ENCODE results near the gene VWA2. TPM values are rescaled to one million over a fixed set of nuclear protein-coding genes. Genes with fewer than 3 reads are reported as not detected.

VWA2 gene
- total and polyA plus RNA-seq, 4 donors, result 1.6 to 18.3 (median 8.4) TPM

GRCh38 chr10:114315566-114316420 is 76.7 kb downstream of the VWA2 start:
- ATAC-seq (ENCODE audit: insufficient read depth, low FRiP score) (no peak), DNase-seq (no peak)
- no peak overlapping the region for H3K9ac ChIP-seq (ENCODE audit: insufficient read depth in 1 of 2, low read length in 2 of 2)
- WGBS, 2 donors, result 92 to 93% methylated on average over 22 of the region's 22 CpGs
- H3K36me3 ChIP-seq (ENCODE audit: control insufficient read depth in 4 of 4, insufficient read depth in 4 of 4, low read length in 4 of 4), result peaks cover 0 to 7% (median 2%) of the 10 kb centered on the region in 4 donors
- H3K9me3 ChIP-seq (ENCODE audit: control insufficient read depth in 4 of 4, insufficient read depth in 3 of 4, low read length in 3 of 4), result peaks cover 0 to 2% (median 0%) of the 10 kb centered on the region in 4 donors
- no peak for TF ChIP-seq CTCF (IDR thresholded peaks at IDR 0.05; ENCODE audit: control extremely low read depth, extremely low read depth)
- no peak overlapping the region for H3K4me3 ChIP-seq
- H3K4me1 ChIP-seq (ENCODE audit: control insufficient read depth in 5 of 5, insufficient read depth in 5 of 5, low read length in 5 of 5), result peaks cover 0 to 5% (median 0%) of the 10 kb centered on the region in 5 donors
- H3K27me3 ChIP-seq (ENCODE audit: control insufficient read depth in 3 of 3, insufficient read depth in 3 of 3, low read length in 2 of 3), result no peaks in the 10 kb centered on the region
- H3K27ac ChIP-seq (ENCODE audit: low read depth in 1 of 2, low read length in 1 of 2), result no peak overlapping the region

- Histone ChIP-seq H3K36me3 (ENCODE audit: control insufficient read depth in 4 of 4, insufficient read depth in 4 of 4, low read length in 4 of 4) (peaks cover 0 to 7% (median 2%) of the 10 kb centered on the region in 4 donors), H3K9me3 (ENCODE audit: control insufficient read depth in 4 of 4, insufficient read depth in 3 of 4, low read length in 3 of 4) (peaks cover 0 to 2% (median 0%) of the 10 kb centered on the region in 4 donors), H3K4me3 (no peak overlapping the region), H3K27ac (ENCODE audit: low read depth in 1 of 2, low read length in 1 of 2) (no peak overlapping the region), H3K4me1 (ENCODE audit: control insufficient read depth in 5 of 5, insufficient read depth in 5 of 5, low read length in 5 of 5) (peaks cover 0 to 5% (median 0%) of the 10 kb centered on the region in 5 donors), H3K27me3 (ENCODE audit: control insufficient read depth in 3 of 3, insufficient read depth in 3 of 3, low read length in 2 of 3) (no peaks in the 10 kb centered on the region), H3K9ac (ENCODE audit: insufficient read depth in 1 of 2, low read length in 2 of 2) (no peak overlapping the region)
- no peak for DNase-seq
- 85 to 88% methylated on average over 5 of the region's 5 CpGs for WGBS, 2 donors
- ATAC-seq (ENCODE audit: insufficient read depth, low FRiP score), result no peak
- TF ChIP-seq CTCF (IDR thresholded peaks at IDR 0.05; ENCODE audit: control extremely low read depth, extremely low read depth), result no peak
Observed at GRCh38 chr10:114316744-114317143, 77.7 kb downstream of the VWA2 start.

GRCh38 chr10:114319406-114320248 is 80.6 kb downstream of the VWA2 start:
- Histone ChIP-seq H3K4me1 (ENCODE audit: control insufficient read depth in 5 of 5, insufficient read depth in 5 of 5, low read length in 5 of 5) (peaks cover 0 to 5% (median 0%) of the 10 kb centered on the region in 5 donors), H3K9ac (ENCODE audit: insufficient read depth in 1 of 2, low read length in 2 of 2) (no peak overlapping the region), H3K36me3 (ENCODE audit: control insufficient read depth in 4 of 4, insufficient read depth in 4 of 4, low read length in 4 of 4) (peaks cover 0 to 8% (median 0%) of the 10 kb centered on the region in 4 donors), H3K27ac (ENCODE audit: low read depth in 1 of 2, low read length in 1 of 2) (no peak overlapping the region), H3K9me3 (ENCODE audit: control insufficient read depth in 4 of 4, insufficient read depth in 3 of 4, low read length in 3 of 4) (no peaks in the 10 kb centered on the region), H3K4me3 (no peak overlapping the region), H3K27me3 (ENCODE audit: control insufficient read depth in 3 of 3, insufficient read depth in 3 of 3, low read length in 2 of 3) (no peaks in the 10 kb centered on the region)
- WGBS, 2 donors, result 91 to 94% methylated on average over 18 of the region's 18 CpGs
- no peak for DNase-seq
- ATAC-seq (ENCODE audit: insufficient read depth, low FRiP score), result no peak
- no peak for TF ChIP-seq CTCF (IDR thresholded peaks at IDR 0.05; ENCODE audit: control extremely low read depth, extremely low read depth)
